GM18909 (cell line): ENCODE measurements around the gene CDCA7.
"Not testable (repeated sequence)": the region's sequence is repeated elsewhere in the genome, so short reads cannot be mapped to it uniquely, and the experiment has no call there.

Experiments used
- ATAC-seq: cut with Tn5 transposase; IDR thresholded peaks from one replicate; pipeline ENCODE4 v1.9.1; 2021; ENCODE audit warnings: mild to moderate bottlenecking; ENCODE audit not compliant: unreplicated experiment, poor library complexity

The CDCA7 gene

DNA sequence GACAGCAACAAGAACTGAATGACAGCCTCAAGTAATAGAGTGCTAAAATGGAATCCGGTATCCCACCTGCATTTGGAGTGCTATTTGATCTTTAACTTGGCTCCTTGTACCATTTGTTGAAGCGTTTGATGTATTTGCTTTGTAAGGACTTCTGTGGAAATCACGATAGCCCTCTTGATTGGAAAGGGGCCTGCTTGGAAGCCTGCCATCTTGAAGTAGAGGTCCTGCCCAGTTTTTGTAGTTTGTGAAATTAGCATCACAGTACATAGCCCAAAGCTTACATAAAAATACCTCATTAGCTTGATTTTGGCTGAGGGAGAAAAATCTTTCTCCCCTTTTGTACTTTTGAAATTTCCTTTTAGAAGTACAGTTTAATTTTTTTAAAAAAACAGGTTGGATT lies 2.7 kb downstream of the CDCA7 start:
- no peak for ATAC-seq

GRCh38 chr2:173358616-173359015 lies 3.9 kb downstream of the CDCA7 start:
- no peak for ATAC-seq

GRCh38 chr2:173359231-173359630 lies 4.6 kb downstream of the CDCA7 start:
- ATAC-seq = peak; percentile 30

- no peak for ATAC-seq
Observed at GRCh38 chr2:173370198-173370597, 15.5 kb downstream of the CDCA7 start.

DNA sequence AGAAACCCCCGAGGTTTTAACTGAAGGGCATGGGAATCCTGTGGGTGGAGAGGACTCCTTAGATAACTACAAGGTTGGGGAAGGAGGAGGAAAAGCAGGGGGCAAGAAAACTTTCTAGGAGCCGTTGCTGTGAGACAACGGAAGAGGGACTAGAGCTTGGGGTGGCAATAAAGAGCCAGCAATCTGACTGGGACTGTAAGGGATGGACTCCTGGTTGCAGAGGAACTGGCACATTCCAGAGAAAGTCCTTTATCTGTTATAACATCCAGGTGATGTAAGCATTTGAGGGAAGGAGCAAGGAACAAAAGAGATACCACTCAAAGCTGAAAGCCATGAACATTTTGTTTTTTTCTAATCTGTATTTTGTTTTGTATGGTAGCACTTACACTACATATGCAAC lies 16.4 kb downstream of the CDCA7 start:
- ATAC-seq = no peak

DNA sequence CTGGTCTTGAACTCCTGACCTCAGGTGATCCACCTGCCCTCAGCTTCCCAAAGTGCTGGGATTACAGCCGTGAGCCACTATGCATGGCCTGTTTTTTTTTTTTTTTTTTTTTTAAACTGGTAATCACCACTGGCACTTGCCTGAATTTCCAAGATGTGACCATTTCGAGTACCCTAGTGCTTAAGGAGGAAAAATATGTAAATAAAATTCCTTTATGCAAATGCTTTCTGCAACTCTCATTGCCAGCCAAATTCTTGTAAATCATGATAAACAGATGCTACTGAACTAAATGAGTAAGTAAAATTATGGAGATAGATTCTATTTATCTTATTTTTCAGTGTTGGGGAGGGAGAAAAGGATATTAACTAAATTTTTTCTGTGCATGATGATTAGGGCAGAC lies 18.6 kb downstream of the CDCA7 start:
- ATAC-seq = no peak

DNA sequence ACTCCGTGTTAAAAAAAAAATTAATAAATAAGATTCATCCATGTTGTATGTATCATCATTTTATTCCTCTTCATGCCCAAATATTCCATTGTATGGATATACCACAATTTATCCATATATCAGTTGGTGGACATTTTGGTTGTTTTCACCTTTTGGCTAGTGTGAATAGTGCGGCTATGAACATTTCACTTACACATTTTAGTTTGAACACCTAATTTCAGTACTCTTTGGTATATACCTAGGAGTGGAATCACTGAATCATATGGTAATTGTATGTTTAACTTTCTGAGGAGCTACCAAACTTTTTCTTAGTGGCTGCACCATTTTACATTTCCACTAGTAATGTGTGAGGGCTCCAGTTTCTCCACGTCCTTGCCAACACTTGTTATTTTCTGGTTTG lies 20.0 kb downstream of the CDCA7 start:
- ATAC-seq = no peak

- not testable (repeated sequence) for ATAC-seq
Observed at GRCh38 chr2:173385534-173385933, 30.9 kb downstream of the CDCA7 start.

- ATAC-seq = no peak
Observed at GRCh38 chr2:173386021-173386737, 31.5 kb downstream of the CDCA7 start.

- no peak for ATAC-seq
Observed at GRCh38 chr2:173386738-173387065, 32.0 kb downstream of the CDCA7 start.

- no peak for ATAC-seq
Observed at GRCh38 chr2:173387079-173387478, 32.4 kb downstream of the CDCA7 start.

DNA sequence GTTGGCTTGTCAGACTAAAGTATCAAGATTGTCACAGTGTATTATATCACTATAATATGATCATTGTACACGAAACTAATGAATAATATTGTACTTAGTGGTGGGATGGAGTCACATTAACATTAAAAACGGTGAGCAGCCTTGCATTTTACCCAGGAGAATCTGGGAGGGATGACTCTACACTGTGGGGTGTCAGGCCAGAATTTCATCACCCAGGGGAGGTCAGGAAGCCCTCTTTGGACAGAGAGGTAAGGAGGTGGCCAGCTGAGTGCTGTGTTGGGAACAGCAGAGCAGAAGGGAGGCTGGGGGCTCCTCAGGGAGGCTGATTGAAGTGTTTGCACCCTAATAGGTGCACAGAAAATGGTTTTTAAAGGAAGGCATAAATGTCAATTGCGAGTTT lies 33.0 kb downstream of the CDCA7 start:
- ATAC-seq = no peak

DNA sequence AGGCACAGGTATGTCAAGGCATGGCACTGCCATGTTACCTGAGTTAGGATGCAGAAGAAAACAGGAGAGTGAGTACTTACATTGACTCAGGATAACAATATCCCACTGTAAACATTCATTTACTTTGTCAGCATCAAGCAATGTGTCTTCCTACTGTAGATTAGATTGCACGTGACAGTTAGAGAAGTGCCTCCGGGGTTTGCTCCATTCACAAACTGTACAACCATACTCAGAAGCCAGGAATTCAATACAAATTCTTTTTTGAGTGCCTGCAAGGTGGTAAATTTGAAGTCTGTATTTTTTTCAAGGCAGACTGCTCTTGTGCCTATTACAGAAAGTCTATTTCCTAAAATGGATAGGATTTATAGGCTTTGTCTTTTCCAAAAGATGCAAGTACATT lies 34.1 kb downstream of the CDCA7 start:
- ATAC-seq = no peak

DNA sequence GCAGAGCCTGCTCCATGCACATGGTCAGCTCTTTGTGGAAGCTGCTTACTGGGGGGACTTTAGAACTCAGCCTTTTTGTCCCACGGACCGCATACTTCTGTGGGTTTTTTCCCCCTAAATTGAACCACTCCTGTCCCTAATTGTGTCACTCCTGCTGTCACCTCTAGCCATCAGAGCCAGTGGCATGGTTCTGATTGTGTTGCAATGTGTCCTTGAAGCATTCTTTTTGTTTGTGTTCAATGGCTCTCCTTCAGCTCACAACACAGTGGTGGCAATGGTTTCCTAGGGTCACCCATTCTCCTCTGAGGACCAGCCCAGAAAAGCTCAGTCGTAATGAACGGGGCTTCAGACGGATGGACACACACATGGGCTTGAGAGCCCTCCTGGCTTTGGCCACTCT lies 35.4 kb downstream of the CDCA7 start:
- ATAC-seq = no peak

DNA sequence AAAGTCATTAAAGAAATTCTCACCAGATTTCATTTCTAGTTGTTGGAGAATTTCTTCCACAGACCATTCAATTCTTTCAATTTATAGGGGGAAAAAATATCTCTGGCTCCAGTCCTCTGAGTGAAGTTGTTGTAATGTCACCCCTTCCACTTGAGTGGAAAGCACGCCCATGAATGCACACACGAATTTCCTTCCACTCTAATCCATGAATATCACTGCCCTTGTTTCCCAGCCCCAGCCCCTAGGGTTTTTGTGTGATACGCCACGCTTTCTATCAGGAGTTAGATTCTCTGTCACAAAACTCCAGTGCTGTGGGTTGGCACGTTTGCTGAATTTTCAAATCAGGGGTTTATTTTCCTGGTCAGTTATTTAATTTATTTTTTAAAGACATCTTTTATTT lies 38.1 kb downstream of the CDCA7 start:
- ATAC-seq = no peak

- ATAC-seq = no peak
Observed at GRCh38 chr2:173393186-173393585, 38.5 kb downstream of the CDCA7 start.

DNA sequence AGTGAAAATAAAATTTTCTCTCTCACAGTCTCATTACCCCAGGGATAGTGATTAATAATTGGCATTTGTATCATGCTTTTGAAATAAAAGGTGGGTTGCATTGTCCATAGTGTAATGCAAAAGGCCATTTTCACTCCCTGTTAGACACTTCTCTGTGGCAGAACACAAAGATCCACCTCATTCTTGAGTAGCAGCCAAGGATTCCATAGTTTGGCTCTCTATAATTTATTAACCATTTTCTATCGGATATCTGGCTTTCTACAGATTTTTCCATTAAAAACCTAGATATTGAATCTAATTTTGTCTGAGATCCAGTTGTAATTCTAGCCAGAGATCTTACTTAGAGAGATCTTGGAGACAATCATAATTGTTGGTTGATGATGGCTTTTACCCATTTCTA lies 39.0 kb downstream of the CDCA7 start:
- ATAC-seq = no peak

DNA sequence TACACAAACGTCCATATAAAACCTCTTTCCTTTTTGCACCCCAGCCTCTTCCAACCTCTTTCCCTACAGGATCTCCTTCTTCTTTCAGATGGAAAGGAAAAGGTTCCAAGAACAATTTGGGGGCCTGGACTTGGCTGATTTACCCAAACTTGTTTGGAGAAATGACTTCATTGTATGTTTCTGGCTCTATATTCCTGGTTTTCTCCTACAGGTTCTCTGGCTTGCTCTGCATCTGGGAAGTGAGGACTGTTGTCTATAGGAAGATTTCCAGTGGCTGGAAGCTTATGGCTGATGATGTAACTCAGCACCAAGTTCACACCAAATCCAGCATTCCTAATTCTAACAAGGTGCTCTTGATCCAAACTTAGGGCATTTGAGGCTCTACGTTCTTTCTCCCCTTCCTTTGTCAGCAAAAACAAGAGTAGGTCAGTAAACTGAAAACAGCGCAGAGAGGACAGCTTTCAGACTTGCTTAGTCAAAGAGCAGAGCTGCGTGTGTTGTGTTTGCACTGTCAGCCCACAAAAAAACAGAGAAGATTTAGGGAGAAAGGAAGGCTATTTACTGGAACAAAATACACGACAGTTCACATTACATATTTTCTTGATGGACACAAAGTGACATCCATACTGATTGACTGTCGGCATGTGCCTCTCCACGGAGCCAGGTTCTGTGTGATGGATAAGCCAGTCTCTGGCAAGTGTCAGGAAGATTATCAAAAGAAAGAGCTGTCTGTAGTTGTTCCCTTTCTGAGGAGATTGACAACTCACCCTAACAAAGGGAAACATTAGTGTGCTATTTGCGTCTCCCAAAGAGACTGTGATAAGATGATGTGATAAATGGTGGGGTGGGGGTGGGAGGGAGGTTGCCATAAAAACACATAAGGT lies 39.7 kb downstream of the CDCA7 start:
- ATAC-seq = no peak

DNA sequence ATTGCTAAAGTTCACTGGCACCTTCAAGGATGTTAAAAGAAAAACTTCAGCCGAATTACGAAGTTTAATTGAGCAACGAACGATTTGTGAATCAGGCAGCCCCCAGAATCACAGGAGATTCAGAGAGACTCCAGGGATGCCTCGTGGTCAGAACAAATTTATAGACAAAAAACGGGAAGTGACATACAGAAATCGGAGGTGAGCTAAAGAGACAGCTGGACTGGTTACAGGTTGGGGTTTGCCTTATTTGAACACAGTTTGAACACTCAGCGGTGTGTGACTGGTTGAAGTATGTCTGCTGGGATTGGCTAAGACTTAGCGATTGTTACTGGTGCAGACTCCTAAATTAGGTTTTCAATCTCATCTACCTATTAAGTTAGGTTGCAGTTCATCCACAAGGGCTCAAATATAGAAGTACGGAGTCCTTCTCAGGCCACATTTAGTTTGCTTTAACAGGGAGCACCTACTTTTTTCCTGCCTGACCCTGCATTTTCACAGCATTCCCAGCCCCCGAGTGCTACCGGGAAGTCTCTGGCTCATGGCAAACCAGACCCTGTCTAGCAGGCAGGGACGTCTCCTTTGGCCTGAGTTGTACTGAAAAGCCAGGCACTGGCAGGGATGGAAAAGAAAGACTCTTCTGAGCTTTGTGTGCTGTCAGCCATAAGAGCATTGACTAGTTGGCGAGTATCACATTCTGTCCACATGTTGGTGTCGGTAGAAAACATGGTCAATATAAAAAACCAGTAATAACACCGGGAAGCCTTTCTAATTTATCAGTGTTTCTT lies 41.1 kb downstream of the CDCA7 start:
- no peak for ATAC-seq

GRCh38 chr2:173397539-173397938 lies 42.9 kb downstream of the CDCA7 start:
- no peak for ATAC-seq

GRCh38 chr2:173399229-173399628 lies 44.6 kb downstream of the CDCA7 start:
- no peak for ATAC-seq
